ENCODE results near the gene C4BPA.

DNA sequence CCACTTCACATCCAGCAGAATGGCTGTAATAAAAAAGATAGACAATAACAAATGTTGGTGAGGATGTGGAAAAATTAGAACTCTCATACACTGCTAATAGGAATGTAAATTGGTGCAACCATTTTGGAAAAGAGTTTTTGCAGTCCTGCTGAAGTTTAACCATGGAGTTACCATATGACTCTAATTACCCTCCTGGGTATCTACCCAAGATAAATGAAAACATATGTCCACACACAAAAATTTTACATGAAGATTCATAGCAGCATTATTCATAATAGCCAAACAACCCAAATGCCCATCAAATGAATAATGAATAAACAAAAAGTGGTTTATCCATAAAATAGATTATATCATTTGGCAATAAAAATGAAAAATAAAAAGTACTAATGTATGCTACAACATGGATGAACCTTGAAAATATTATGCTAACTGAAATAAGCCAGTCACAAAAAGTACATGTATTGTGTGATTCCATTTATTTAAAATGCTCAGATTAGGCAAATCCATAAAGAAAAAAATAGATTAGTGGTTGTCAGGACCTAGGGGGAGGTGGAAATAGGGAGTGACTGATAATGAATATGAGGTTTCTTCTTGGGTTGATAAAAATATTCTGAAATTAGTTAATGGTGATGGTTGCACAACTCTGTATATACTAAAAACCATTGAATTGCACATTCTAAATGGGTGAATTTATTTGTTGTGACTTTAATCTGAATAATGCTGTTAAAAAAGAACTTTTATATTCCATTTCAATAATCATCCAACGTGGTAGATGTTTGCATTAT lies 26.4 kb downstream of the C4BPA start:
- no peak for TF ChIP-seq SUZ12 (IDR thresholded peaks at IDR 0.05)
- no peak for TF ChIP-seq FOXM1 (IDR thresholded peaks at IDR 0.05; ENCODE audit: borderline replicate concordance)
- TF ChIP-seq BHLHE40 (IDR thresholded peaks at IDR 0.05; ENCODE audit: borderline replicate concordance) = no peak
- no peak for TF ChIP-seq ZNF384 (IDR thresholded peaks at IDR 0.05)
- TF ChIP-seq FOXA1 (IDR thresholded peaks at IDR 0.05) = no peak
- no peak for TF ChIP-seq ELF4 (IDR thresholded peaks at IDR 0.05)
- TF ChIP-seq FOXK2 (IDR thresholded peaks at IDR 0.05) = no peak
- TF ChIP-seq LEF1 (IDR thresholded peaks at IDR 0.05; ENCODE audit: borderline replicate concordance) = no peak
- no peak for TF ChIP-seq CTBP1 (IDR thresholded peaks at IDR 0.05; ENCODE audit: borderline replicate concordance)
- TF ChIP-seq NFRKB (IDR thresholded peaks at IDR 0.05) = no peak
- no peak for TF ChIP-seq SP1 (IDR thresholded peaks at IDR 0.05)
